ENCODE results near the gene HMX3. TPM values are rescaled to one million over a fixed set of nuclear protein-coding genes. Genes with fewer than 3 reads are reported as not detected.

HMX3 gene
- total RNA-seq, 1 experiment from 2014 or later = 15.2 TPM

DNA sequence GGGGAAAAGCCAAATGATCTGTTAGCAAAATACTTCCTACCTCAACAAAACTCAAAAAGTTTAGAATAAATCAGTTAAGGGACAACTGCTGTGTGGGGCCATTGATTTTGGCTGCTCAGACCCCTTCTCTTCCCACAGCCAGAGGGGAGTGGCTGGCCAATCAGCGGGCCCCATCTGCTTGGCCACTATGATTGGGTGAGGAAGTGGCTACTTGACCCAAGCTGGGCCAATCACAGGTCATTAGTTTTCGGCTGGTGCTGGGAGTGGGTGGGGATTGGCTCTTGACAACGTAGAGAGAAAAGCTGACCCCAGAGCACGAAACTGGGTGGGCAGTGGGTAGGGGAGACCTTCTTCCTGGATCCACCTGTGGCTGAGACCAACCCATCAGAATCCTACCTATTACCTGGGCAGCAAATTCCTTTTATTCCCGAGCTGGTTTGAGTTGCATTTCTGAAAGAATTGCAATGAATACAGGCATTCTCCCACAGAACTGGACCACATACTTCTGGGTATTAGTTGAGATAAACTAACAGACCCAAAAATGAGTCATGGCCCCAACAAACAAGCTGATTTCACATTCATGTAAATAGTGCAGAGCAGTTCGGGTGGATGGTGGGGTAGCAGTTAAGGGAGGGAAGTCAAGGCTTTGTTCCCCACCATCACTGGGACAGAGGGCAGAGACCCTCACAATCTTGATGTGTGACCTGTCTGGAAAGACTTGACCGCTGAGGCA lies 35.6 kb upstream of the HMX3 start:
- H3K9me3 ChIP-seq (ENCODE audit: control insufficient read depth, insufficient read depth, low read depth, low read length) = no peaks in the 10 kb centered on the region
- H3K27me3 ChIP-seq (ENCODE audit: control insufficient read depth, insufficient read depth, low read length) = no peaks in the 10 kb centered on the region
- no peak overlapping the region for H3K27ac ChIP-seq (ENCODE audit: low read length)
- no peaks in the 10 kb centered on the region for H3K36me3 ChIP-seq (ENCODE audit: control insufficient read depth, insufficient read depth, low read length)
- DNase-seq (ENCODE audit: low read depth, low spot score) (no peak), ATAC-seq (peak; percentile 52)
- no peaks in the 10 kb centered on the region; the same call in 1 of the 2 replicates for H3K4me1 ChIP-seq (ENCODE audit: control insufficient read depth, insufficient read depth, low read length)
- intact Hi-C loops (cut with micrococcal nuclease; ENCODE audit: unreplicated experiment) (no loop called here), in situ Hi-C loops (cut with HindIII; ENCODE audit: low pct_unique_long_range_greater_than_20kb, low sequenced_read_pairs) (no loop called here)
- CTCF ChIA-PET = no interaction called here
- no peak for TF ChIP-seq POLR2AphosphoS5 (IDR thresholded peaks at IDR 0.05; ENCODE audit: low read depth, low read length)
- TF ChIP-seq, protein P1, sequence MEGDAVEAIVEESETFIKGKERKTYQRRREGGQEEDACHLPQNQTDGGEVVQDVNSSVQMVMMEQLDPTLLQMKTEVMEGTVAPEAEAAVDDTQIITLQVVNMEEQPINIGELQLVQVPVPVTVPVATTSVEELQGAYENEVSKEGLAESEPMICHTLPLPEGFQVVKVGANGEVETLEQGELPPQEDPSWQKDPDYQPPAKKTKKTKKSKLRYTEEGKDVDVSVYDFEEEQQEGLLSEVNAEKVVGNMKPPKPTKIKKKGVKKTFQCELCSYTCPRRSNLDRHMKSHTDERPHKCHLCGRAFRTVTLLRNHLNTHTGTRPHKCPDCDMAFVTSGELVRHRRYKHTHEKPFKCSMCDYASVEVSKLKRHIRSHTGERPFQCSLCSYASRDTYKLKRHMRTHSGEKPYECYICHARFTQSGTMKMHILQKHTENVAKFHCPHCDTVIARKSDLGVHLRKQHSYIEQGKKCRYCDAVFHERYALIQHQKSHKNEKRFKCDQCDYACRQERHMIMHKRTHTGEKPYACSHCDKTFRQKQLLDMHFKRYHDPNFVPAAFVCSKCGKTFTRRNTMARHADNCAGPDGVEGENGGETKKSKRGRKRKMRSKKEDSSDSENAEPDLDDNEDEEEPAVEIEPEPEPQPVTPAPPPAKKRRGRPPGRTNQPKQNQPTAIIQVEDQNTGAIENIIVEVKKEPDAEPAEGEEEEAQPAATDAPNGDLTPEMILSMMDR (IDR thresholded peaks at IDR 0.05) = no peak
- TF ChIP-seq SIN3A (IDR thresholded peaks at IDR 0.05; ENCODE audit: borderline replicate concordance, insufficient read depth, low read depth, low read length) = no peak
- TF ChIP-seq TCF7L2 (IDR thresholded peaks at IDR 0.05; ENCODE audit: low read depth, low read length) = no peak
- TF ChIP-seq, protein P2, sequence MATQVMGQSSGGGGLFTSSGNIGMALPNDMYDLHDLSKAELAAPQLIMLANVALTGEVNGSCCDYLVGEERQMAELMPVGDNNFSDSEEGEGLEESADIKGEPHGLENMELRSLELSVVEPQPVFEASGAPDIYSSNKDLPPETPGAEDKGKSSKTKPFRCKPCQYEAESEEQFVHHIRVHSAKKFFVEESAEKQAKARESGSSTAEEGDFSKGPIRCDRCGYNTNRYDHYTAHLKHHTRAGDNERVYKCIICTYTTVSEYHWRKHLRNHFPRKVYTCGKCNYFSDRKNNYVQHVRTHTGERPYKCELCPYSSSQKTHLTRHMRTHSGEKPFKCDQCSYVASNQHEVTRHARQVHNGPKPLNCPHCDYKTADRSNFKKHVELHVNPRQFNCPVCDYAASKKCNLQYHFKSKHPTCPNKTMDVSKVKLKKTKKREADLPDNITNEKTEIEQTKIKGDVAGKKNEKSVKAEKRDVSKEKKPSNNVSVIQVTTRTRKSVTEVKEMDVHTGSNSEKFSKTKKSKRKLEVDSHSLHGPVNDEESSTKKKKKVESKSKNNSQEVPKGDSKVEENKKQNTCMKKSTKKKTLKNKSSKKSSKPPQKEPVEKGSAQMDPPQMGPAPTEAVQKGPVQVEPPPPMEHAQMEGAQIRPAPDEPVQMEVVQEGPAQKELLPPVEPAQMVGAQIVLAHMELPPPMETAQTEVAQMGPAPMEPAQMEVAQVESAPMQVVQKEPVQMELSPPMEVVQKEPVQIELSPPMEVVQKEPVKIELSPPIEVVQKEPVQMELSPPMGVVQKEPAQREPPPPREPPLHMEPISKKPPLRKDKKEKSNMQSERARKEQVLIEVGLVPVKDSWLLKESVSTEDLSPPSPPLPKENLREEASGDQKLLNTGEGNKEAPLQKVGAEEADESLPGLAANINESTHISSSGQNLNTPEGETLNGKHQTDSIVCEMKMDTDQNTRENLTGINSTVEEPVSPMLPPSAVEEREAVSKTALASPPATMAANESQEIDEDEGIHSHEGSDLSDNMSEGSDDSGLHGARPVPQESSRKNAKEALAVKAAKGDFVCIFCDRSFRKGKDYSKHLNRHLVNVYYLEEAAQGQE (IDR thresholded peaks at IDR 0.05; ENCODE audit: insufficient read depth in 1 of 2, low read depth in 2 of 2, low read length in 1 of 2) = no peak
- no peak overlapping the region for H3K4me3 ChIP-seq (ENCODE audit: low read depth in 2 of 2, low read length in 2 of 2)
- POLR2A ChIA-PET = interaction anchor here (0.6 to 0.7 kb wide), 2 partner anchors 645 to 975 kb away, joined by 4 to 13 read pairs; no protein-coding TSS in a partner anchor
- BruUV-seq (replicated peaks) = no TSS peak

DNA sequence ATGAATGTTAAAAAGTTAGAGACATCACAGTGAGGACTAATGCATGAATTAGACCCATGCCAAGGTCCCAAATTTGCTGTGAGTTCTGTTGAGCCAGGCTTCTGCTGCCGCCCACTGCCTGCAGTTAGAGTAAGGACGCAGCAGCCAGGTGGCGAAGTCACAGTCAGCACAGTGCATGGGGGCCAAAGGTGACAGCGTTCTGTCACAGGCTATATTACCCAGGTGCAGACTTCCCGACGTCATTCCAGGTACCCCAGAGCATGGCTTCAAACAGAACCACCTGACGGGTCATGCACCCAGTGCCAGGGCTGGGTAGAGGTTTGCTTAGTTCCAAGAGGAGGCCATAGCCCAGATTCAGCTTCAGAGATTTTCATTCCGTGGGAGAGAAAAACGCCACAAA lies 33.9 kb upstream of the HMX3 start:
- CTCF ChIA-PET = interaction anchor here (0.9 kb wide), 1 partner anchor 59 kb away, joined by 4 read pairs; no protein-coding TSS in a partner anchor
- Histone ChIP-seq H3K4me3 (ENCODE audit: low read depth in 2 of 2, low read length in 2 of 2) (no peak overlapping the region), H3K9me3 (ENCODE audit: control insufficient read depth, insufficient read depth, low read depth, low read length) (no peaks in the 10 kb centered on the region), H3K27ac (ENCODE audit: low read length) (no peak overlapping the region), H3K27me3 (ENCODE audit: control insufficient read depth, insufficient read depth, low read length) (no peaks in the 10 kb centered on the region), H3K36me3 (ENCODE audit: control insufficient read depth, insufficient read depth, low read length) (no peaks in the 10 kb centered on the region), H3K4me1 (ENCODE audit: control insufficient read depth, insufficient read depth, low read length) (no peaks in the 10 kb centered on the region; the same call in 1 of the 2 replicates)
- POLR2A ChIA-PET = no interaction called here
- TF ChIP-seq SIN3A (IDR thresholded peaks at IDR 0.05; ENCODE audit: borderline replicate concordance, insufficient read depth, low read depth, low read length) (no peak), TCF7L2 (IDR thresholded peaks at IDR 0.05; ENCODE audit: low read depth, low read length) (no peak), POLR2AphosphoS5 (IDR thresholded peaks at IDR 0.05; ENCODE audit: low read depth, low read length) (no peak)
- TF ChIP-seq, protein P2 (IDR thresholded peaks at IDR 0.05; ENCODE audit: insufficient read depth in 1 of 2, low read depth in 2 of 2, low read length in 1 of 2) = no peak
- TF ChIP-seq, protein P1 (IDR thresholded peaks at IDR 0.05) = no peak
- DNase-seq (ENCODE audit: low read depth, low spot score) = no peak
- no peak for ATAC-seq
- no TSS peak for BruUV-seq (replicated peaks)
- intact Hi-C loops (cut with micrococcal nuclease; ENCODE audit: unreplicated experiment) (no loop called here), in situ Hi-C loops (cut with HindIII; ENCODE audit: low pct_unique_long_range_greater_than_20kb, low sequenced_read_pairs) (no loop called here)

All from Panc1 (cell line).